ENCODE results near the gene CDH23. TPM values are rescaled to one million over a fixed set of nuclear protein-coding genes. Genes with fewer than 3 reads are reported as not detected.

Gene CDH23
- total RNA-seq, 2 donors from 2014 or later, result 1.4 to 1.6 TPM

DNA sequence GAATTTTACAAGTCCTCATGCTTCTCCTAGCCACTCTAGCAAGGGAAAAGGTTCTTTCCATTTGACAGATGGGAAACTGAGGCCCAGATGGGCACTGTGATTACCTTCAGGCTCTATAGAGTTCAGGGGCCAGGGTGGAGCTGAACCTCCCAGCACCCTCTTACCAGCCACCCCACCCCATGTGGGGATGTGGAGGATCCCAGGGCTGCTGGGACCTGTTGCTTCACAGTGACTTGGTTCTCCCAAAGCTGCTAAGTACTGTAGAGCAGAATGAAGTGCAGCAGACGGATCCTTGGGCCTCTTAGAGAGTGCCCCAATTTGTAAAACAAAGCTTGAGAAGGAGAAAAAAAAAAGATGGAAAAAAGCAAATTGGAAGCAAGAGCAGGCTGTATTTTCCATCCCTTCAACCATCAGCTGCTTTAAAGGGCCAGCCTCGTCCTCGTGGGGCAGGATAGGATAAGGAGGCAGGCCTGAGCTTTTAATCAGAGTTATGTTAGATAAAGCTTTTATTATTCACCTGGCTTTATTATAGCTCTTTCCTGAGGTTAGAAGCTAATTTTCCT lies 147.0 kb downstream of the CDH23 start:
- Histone ChIP-seq H3K27me3 (no peaks in the 10 kb centered on the region), H3K9ac (ENCODE audit: low read depth in 2 of 2, low read length in 2 of 2) (no peak overlapping the region), H3K9me3 (no peaks in the 10 kb centered on the region), H3K4me1 (no peaks in the 10 kb centered on the region), H3K4me3 (no peak overlapping the region), H3K36me3 (no peaks in the 10 kb centered on the region), H3K27ac (no peak overlapping the region)
- intact Hi-C loops (cut with DNase I), result no loop called here
- DNase-seq, result no peak
- TF ChIP-seq, protein P1, sequence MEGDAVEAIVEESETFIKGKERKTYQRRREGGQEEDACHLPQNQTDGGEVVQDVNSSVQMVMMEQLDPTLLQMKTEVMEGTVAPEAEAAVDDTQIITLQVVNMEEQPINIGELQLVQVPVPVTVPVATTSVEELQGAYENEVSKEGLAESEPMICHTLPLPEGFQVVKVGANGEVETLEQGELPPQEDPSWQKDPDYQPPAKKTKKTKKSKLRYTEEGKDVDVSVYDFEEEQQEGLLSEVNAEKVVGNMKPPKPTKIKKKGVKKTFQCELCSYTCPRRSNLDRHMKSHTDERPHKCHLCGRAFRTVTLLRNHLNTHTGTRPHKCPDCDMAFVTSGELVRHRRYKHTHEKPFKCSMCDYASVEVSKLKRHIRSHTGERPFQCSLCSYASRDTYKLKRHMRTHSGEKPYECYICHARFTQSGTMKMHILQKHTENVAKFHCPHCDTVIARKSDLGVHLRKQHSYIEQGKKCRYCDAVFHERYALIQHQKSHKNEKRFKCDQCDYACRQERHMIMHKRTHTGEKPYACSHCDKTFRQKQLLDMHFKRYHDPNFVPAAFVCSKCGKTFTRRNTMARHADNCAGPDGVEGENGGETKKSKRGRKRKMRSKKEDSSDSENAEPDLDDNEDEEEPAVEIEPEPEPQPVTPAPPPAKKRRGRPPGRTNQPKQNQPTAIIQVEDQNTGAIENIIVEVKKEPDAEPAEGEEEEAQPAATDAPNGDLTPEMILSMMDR (IDR thresholded peaks at IDR 0.05), result no peak

DNA sequence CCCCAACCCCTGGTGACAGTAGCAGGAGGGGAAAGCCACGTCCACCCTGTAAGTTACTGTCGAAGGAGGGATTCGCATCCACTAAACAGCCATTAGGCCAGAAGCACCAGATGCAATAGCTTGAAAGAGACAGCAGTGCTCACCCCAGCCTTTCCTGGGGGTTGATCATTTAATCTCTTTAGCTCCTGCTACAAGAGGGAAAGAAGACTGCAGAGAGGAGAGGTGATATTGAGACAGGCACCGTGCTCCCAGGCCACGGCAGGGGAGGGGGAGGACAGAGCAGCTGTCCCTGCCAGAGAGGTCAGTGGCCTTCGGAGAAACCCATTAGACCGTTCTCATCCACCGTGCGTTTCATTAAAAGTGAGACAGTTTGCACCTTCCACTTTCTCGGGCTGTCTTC lies 148.3 kb downstream of the CDH23 start:
- DNase-seq, result no peak
- intact Hi-C loops (cut with DNase I), result no loop called here
- no peaks in the 10 kb centered on the region for H3K4me1 ChIP-seq
- H3K9ac ChIP-seq (ENCODE audit: low read depth in 2 of 2, low read length in 2 of 2), result no peak overlapping the region
- H3K27me3 ChIP-seq, result no peaks in the 10 kb centered on the region
- H3K36me3 ChIP-seq, result no peaks in the 10 kb centered on the region
- no peak overlapping the region for H3K4me3 ChIP-seq
- H3K9me3 ChIP-seq, result no peaks in the 10 kb centered on the region
- TF ChIP-seq, protein P1 (IDR thresholded peaks at IDR 0.05), result no peak
- H3K27ac ChIP-seq, result no peak overlapping the region

DNA sequence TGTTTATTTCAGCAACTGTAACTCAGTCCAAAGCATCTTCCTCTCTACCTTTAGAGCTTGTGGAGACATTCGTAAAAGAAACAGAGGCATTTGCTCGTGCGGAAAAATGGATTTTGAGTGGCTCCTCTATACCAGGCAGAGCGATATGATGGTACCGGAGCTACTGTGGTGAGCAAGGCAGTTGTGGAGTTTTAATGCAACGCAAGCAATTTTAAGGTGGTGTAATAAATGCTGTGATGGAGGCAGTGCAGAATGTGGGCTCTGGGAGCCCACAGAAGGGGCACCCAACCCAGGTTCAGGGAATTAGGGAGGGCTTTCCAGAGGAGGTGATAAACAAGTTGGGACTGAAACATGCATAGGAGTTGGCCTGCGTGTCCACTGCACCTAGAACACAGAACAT lies 149.5 kb downstream of the CDH23 start:
- Histone ChIP-seq H3K27ac (no peak overlapping the region), H3K27me3 (no peaks in the 10 kb centered on the region), H3K4me1 (no peaks in the 10 kb centered on the region), H3K9me3 (no peaks in the 10 kb centered on the region), H3K36me3 (no peaks in the 10 kb centered on the region), H3K4me3 (no peak overlapping the region), H3K9ac (ENCODE audit: low read depth in 2 of 2, low read length in 2 of 2) (no peak overlapping the region)
- intact Hi-C loops (cut with DNase I), result no loop called here
- TF ChIP-seq, protein P1 (IDR thresholded peaks at IDR 0.05), result no peak
- no peak for DNase-seq

DNA sequence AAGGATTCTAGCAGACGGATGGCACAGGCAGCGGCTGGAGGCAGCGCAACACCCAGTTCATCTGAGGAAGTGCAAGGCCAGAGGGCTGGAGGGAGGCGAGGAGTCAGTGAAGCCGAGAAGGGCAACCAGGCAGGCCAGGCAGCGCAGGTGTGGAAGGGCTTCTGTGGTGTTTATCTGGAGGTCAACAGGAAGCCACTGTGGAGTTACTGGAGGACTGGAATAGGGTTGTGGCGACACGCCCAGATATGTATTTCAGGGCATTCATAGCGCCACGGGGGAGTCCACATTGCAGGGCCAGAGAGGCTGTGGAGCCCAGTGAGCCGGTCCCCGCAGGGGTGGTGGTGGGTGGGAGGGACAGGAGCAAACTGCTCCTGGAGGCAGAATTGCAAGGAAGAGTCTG lies 150.6 kb downstream of the CDH23 start:
- Histone ChIP-seq H3K27me3 (no peaks in the 10 kb centered on the region), H3K36me3 (no peaks in the 10 kb centered on the region), H3K9ac (ENCODE audit: low read depth in 2 of 2, low read length in 2 of 2) (no peak overlapping the region), H3K4me3 (no peak overlapping the region), H3K9me3 (no peaks in the 10 kb centered on the region), H3K27ac (no peak overlapping the region), H3K4me1 (no peaks in the 10 kb centered on the region)
- intact Hi-C loops (cut with DNase I), result no loop called here
- TF ChIP-seq, protein P1 (IDR thresholded peaks at IDR 0.05), result no peak
- DNase-seq, result no peak

DNA sequence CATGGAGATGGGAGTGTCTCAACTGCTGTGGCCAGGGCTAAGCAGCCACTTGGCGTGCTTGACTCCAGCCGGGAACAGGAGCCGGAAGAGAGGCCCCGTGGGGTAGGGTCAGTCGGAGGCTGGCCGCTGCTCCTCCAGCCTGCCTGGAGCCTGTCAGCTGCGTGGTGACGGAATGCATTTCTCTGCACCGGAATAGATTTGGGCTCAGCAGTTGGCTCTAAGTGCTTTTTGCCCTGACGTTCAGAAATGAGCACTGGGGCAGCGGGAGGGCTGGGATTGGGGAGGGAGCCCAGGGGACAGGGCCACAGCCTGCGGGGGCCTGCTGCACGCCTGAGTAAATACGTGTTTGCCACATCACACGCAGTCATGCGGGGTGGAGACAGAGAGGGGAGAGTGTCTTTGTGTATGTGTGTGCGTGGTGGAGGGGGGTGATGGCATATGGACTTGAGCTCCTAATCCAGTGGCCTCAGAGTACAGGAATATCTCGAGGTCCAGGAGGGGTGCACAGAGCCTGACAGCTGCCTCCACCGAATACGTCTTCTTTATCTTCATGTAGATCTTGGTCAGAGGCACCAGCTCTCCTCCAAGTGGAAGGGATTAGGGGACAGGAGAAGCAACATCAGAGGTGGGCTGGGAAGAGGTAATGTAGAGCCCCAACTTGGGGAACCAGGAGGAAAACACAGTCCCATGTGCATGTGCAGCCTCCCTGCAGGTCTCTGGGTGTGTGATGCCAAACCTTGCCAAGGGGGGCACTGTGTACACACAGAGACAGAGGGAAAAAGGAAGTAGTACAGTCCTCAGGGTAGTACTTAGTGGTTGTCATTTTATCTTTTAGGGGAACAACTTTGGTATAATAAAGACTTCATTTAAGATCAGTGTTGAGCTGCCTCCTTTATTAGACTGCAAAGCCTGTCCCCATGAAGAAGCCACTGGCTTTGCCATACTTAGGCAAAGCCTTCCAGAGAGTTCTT lies 151.4 kb downstream of the CDH23 start:
- H3K9me3 ChIP-seq, result no peaks in the 10 kb centered on the region
- H3K4me1 ChIP-seq, result no peaks in the 10 kb centered on the region
- H3K4me3 ChIP-seq, result no peak overlapping the region
- intact Hi-C loops (cut with DNase I), result no loop called here
- H3K27ac ChIP-seq, result no peak overlapping the region
- TF ChIP-seq, protein P1 (IDR thresholded peaks at IDR 0.05), result no peak
- no peak for DNase-seq
- no peaks in the 10 kb centered on the region for H3K36me3 ChIP-seq
- H3K27me3 ChIP-seq, result no peaks in the 10 kb centered on the region
- no peak overlapping the region for H3K9ac ChIP-seq (ENCODE audit: low read depth in 2 of 2, low read length in 2 of 2)

Data from colonic mucosa (tissue), 4 donors.